EL (cell line): ENCODE results near the gene DAZ3.
"Not testable (repeated sequence)": the region's sequence is repeated elsewhere in the genome, so short reads cannot be mapped to it uniquely, and the experiment has no call there.

Experiments used
- DNase-seq: peaks from one replicate; pipeline ENCODE4 v3.0.0-alpha.2; 2016

DAZ3 gene

GRCh38 chrY:24813293-24813692, at the start of gene DAZ3:
TSS of gene DAZ3 (minus strand) at chrY:24813393. CDS start at chrY:24813185, 208 bp downstream.
- DNase-seq, result not testable (repeated sequence)

- DNase-seq, result not testable (repeated sequence)
These were observed 20.4 kb upstream of the DAZ3 start, which contains the start of gene DAZ4 for GRCh38 chrY:24833619-24834018. TSS of gene DAZ4 (plus strand) at chrY:24833919. CDS start at chrY:24834127, 208 bp downstream.

- DNase-seq, result not testable (repeated sequence)
These were observed 11.9 kb upstream of the DAZ3 start for GRCh38 chrY:24825069-24825468.

- not testable (repeated sequence) for DNase-seq
These were observed 11.1 kb upstream of the DAZ3 start for GRCh38 chrY:24824184-24824879.

GRCh38 chrY:24821836-24822235, 8.6 kb upstream of the DAZ3 start:
- DNase-seq, result not testable (repeated sequence)
